ENCODE data around the gene PNMT. TPM values are rescaled to one million over a fixed set of nuclear protein-coding genes. Genes with fewer than 3 reads are reported as not detected.

The PNMT gene
- total RNA-seq, 2 donors from 2014 or later, result 0.47 TPM; not detected in 1

- no peak for TF ChIP-seq CTCF (IDR thresholded peaks at IDR 0.05)
- Histone ChIP-seq H3K27ac (no peak overlapping the region), H3K9ac (ENCODE audit: low read depth in 2 of 2, low read length in 2 of 2) (peak overlapping the region in 1 of 2 donors; percentile 26), H3K27me3 (peaks cover 9% of the 10 kb centered on the region), H3K4me3 (no peak overlapping the region), H3K4me1 (peaks cover 8% of the 10 kb centered on the region), H3K9me3 (no peaks in the 10 kb centered on the region), H3K36me3 (no peaks in the 10 kb centered on the region)
- no peak for DNase-seq
- intact Hi-C loops (cut with DNase I), result loop anchor here (2.0 to 5.0 kb wide), 3 partner anchors 46 to 130 kb away; partner anchors contain the start of gene PNMT
These were observed 45.8 kb upstream of the PNMT start for GRCh38 chr17:39622380-39623006.

GRCh38 chr17:39623356-39623950 is 44.8 kb upstream of the PNMT start:
- peaks cover 8% of the 10 kb centered on the region for H3K4me1 ChIP-seq
- no peaks in the 10 kb centered on the region for H3K9me3 ChIP-seq
- DNase-seq, result peak; percentile 96
- TF ChIP-seq CTCF (IDR thresholded peaks at IDR 0.05), result peak; percentile 96
- peaks cover 11% of the 10 kb centered on the region for H3K27me3 ChIP-seq
- no peaks in the 10 kb centered on the region for H3K36me3 ChIP-seq
- intact Hi-C loops (cut with DNase I), result loop anchor here (2.0 to 5.0 kb wide), 3 partner anchors 45 to 129 kb away; partner anchors contain the start of gene PNMT
- peak overlapping the region in 1 of 2 donors; percentile 74 for H3K9ac ChIP-seq (ENCODE audit: low read depth in 2 of 2, low read length in 2 of 2)
- no peak overlapping the region for H3K4me3 ChIP-seq
- H3K27ac ChIP-seq, result no peak overlapping the region

- intact Hi-C loops (cut with DNase I), result loop anchor here (5.0 kb wide), 2 partner anchors 77 to 128 kb away; no protein-coding TSS in a partner anchor
- peak overlapping the region in 1 of 2 donors; percentile 93 for H3K9ac ChIP-seq (ENCODE audit: low read depth in 2 of 2, low read length in 2 of 2)
- no peak for TF ChIP-seq CTCF (IDR thresholded peaks at IDR 0.05)
- no peak for DNase-seq
- H3K27ac ChIP-seq, result no peak overlapping the region
- H3K4me1 ChIP-seq, result peaks cover 3% of the 10 kb centered on the region
- H3K27me3 ChIP-seq, result peaks cover 11% of the 10 kb centered on the region
- no peaks in the 10 kb centered on the region for H3K9me3 ChIP-seq
- H3K36me3 ChIP-seq, result no peaks in the 10 kb centered on the region
- no peak overlapping the region for H3K4me3 ChIP-seq
These were observed 43.9 kb upstream of the PNMT start for GRCh38 chr17:39624313-39624712.

- no peak for TF ChIP-seq CTCF (IDR thresholded peaks at IDR 0.05)
- Histone ChIP-seq H3K27ac (peak overlapping the region; percentile 33), H3K4me1 (peaks cover 3% of the 10 kb centered on the region), H3K9me3 (no peaks in the 10 kb centered on the region), H3K4me3 (no peak overlapping the region), H3K27me3 (peaks cover 11% of the 10 kb centered on the region), H3K9ac (ENCODE audit: low read depth in 2 of 2, low read length in 2 of 2) (peak overlapping the region; percentile 52 to 93), H3K36me3 (no peaks in the 10 kb centered on the region)
- peak; percentile 80 for DNase-seq
- intact Hi-C loops (cut with DNase I), result loop anchor here (5.0 kb wide), 1 partner anchor 112 kb away; the partner anchor contains the start of gene GRB7
These were observed 43.0 kb upstream of the PNMT start for GRCh38 chr17:39625198-39625785.

- H3K27ac ChIP-seq, result peak within 1 kb of the TSS; percentile 89
- intact Hi-C loops (cut with DNase I), result loop anchor here (5.0 kb wide), 1 partner anchor 111 kb away; the partner anchor contains the start of gene GRB7
- TF ChIP-seq CTCF (IDR thresholded peaks at IDR 0.05), result no peak
- peaks cover 11% of the 10 kb centered on the region for H3K27me3 ChIP-seq
- H3K9ac ChIP-seq (ENCODE audit: low read depth in 2 of 2, low read length in 2 of 2), result peak within 1 kb of the TSS; percentile 93 to 95
- peak; percentile 71 for DNase-seq
- no peaks in the 10 kb centered on the region for H3K36me3 ChIP-seq
- peak within 1 kb of the TSS; percentile 51 for H3K4me3 ChIP-seq
- peaks cover 3% of the 10 kb centered on the region for H3K4me1 ChIP-seq
- H3K9me3 ChIP-seq, result no peaks in the 10 kb centered on the region
These were observed 41.8 kb upstream of the PNMT start, which contains the start of gene PPP1R1B for GRCh38 chr17:39626171-39627046. TSS of gene PPP1R1B (plus strand) at chr17:39626952. CDS start at chr17:39627393, 441 bp downstream.

All from colonic mucosa (tissue), 4 donors.